Activated CD8-positive, alpha-beta T cell treated with anti-CD3 and anti-CD28 coated beads for 36 hours (primary cell): ENCODE measurements around the gene PSMD3. TPM values are rescaled to one million over a fixed set of nuclear protein-coding genes. Genes with fewer than 3 reads are reported as not detected.

Source experiments
- ATAC-seq: fragments of 200-7000 bp; cut with Tn5 transposase; one replicate; pipeline ENCODE4 v1.10.0; 2021; ENCODE audit warnings: mild to moderate bottlenecking, moderate library complexity
- CTCF ChIA-PET: fragments of 350-600 bp; sonication (Branson Sonifier 250); formaldehyde crosslinking; loops from one replicate; lab custom pipeline; 2021; ENCODE audit warnings: antibody characterized with exemption; lab: Charles Lee
- POLR2A ChIA-PET: fragments of 350-600 bp; sonication (Branson Sonifier 250); formaldehyde crosslinking; loops from one replicate; lab custom pipeline; 2021; ENCODE audit warnings: antibody characterized with exemption; lab: Charles Lee
- DNase-seq: peaks from one replicate; pipeline ENCODE4 v3.0.0-alpha.2; 2020
- H3K27ac Mint-ChIP-seq: one replicate; pipeline ENCODE4 v1.8.0; 2021; ENCODE audit warnings: mild to moderate bottlenecking, mixed read lengths
- H3K27me3 Mint-ChIP-seq: one replicate; pipeline ENCODE4 v1.8.0; 2021; ENCODE audit warnings: mixed read lengths
- H3K36me3 Mint-ChIP-seq: one replicate; pipeline ENCODE4 v1.8.0; 2021; ENCODE audit warnings: low read depth, mixed read lengths
- H3K4me1 Mint-ChIP-seq: one replicate; pipeline ENCODE4 v1.8.0; 2021; ENCODE audit warnings: low read depth, mixed read lengths
- H3K4me3 Mint-ChIP-seq: one replicate; pipeline ENCODE4 v1.8.0; 2021; ENCODE audit warnings: mild to moderate bottlenecking, moderate library complexity, mixed read lengths
- H3K9me3 Mint-ChIP-seq: one replicate; pipeline ENCODE4 v1.8.0; 2021; ENCODE audit warnings: mixed read lengths
- CTCF ChIP-seq: fragments of 200-600 bp; IDR thresholded peaks from one replicate; pipeline ENCODE4 v1.8.0; 2022; ENCODE audit warnings: antibody characterized with exemption, mild to moderate bottlenecking
- intact Hi-C: fragments of 100-400 bp; cut with micrococcal nuclease; formaldehyde crosslinking; loops from one replicate; pipeline ENCODE4 v1.10.0; 2022
- total RNA-seq, 2 experiments: library from RNA; stranded (reverse); gene quantifications; one replicate each; pipeline ENCODE4 v1.2.3, GENCODE V29; 2021

Gene PSMD3
- total RNA-seq, 2 experiments from 2014 or later = 149 to 153 TPM

GRCh38 chr17:39979016-39979670 is 1.5 kb upstream of the PSMD3 start:
- Mint-ChIP-seq H3K27ac (no peak overlapping the region), H3K9me3 (no peaks in the 10 kb centered on the region), H3K4me1 (peaks cover 22% of the 10 kb centered on the region), H3K27me3 (no peaks in the 10 kb centered on the region), H3K36me3 (peaks cover 14% of the 10 kb centered on the region), H3K4me3 (no peak overlapping the region)
- POLR2A ChIA-PET = interaction anchor here (0.9 to 1.9 kb wide), 6 partner anchors 14 to 114 kb away, joined by 3 to 6 read pairs (median 4); no protein-coding TSS in a partner anchor
- TF ChIP-seq CTCF = no peak
- intact Hi-C loops = no loop called here
- ATAC-seq (no peak), DNase-seq (no peak)
- CTCF ChIA-PET = interaction anchor here (1.0 to 3.0 kb wide), 10 partner anchors 14 to 357 kb away, joined by 3 to 40 read pairs (median 8); partner anchors contain the start of gene ORMDL3

- Mint-ChIP-seq H3K4me1 (peaks cover 25% of the 10 kb centered on the region), H3K9me3 (no peaks in the 10 kb centered on the region), H3K36me3 (peaks cover 21% of the 10 kb centered on the region), H3K4me3 (peak overlapping the region; percentile 92), H3K27me3 (no peaks in the 10 kb centered on the region), H3K27ac (peak overlapping the region; percentile 92)
- TF ChIP-seq CTCF = no peak
- ATAC-seq (peak; percentile 3), DNase-seq (peak; percentile 10)
- ChIA-PET CTCF (interaction anchor here (0.9 to 3.0 kb wide), 22 partner anchors 8 to 358 kb away, joined by 3 to 40 read pairs (median 4); partner anchors contain the start of genes ERBB2 and ORMDL3), POLR2A (interaction anchor here (0.5 to 1.9 kb wide), 11 partner anchors 10 to 361 kb away, joined by 3 to 6 read pairs (median 3); partner anchors contain the start of gene MIEN1)
- intact Hi-C loops = loop anchor here (10.0 kb wide), 2 partner anchors 115 to 355 kb away; partner anchors contain the start of genes IKZF3, PPP1R1B and ZPBP2
Measured at GRCh38 chr17:39979893-39980350, 685 bp upstream of the PSMD3 start.

GRCh38 chr17:39981207-39981741 is 667 bp downstream of the PSMD3 start:
- DNase-seq (no peak), ATAC-seq (no peak)
- no peak for TF ChIP-seq CTCF
- POLR2A ChIA-PET = interaction anchor here (0.6 to 2.0 kb wide), 7 partner anchors 18 to 363 kb away, joined by 3 to 6 read pairs (median 4); partner anchors contain the start of genes CASC3 and MIEN1
- H3K27me3 Mint-ChIP-seq = no peaks in the 10 kb centered on the region
- peaks cover 34% of the 10 kb centered on the region for H3K36me3 Mint-ChIP-seq
- intact Hi-C loops = loop anchor here (10.0 kb wide), 2 partner anchors 116 to 356 kb away; partner anchors contain the start of genes IKZF3, PPP1R1B and ZPBP2
- H3K4me1 Mint-ChIP-seq = peaks cover 25% of the 10 kb centered on the region
- H3K27ac Mint-ChIP-seq = peak overlapping the region; percentile 92
- no peaks in the 10 kb centered on the region for H3K9me3 Mint-ChIP-seq
- peak overlapping the region; percentile 92 for H3K4me3 Mint-ChIP-seq
- CTCF ChIA-PET = interaction anchor here (0.6 to 3.0 kb wide), 29 partner anchors 9 to 360 kb away, joined by 3 to 40 read pairs (median 4); partner anchors contain the start of genes ERBB2, GSDMA, MED24 and ORMDL3

GRCh38 chr17:39981766-39982375 is 1.3 kb downstream of the PSMD3 start:
- Mint-ChIP-seq H3K9me3 (no peaks in the 10 kb centered on the region), H3K4me1 (peaks cover 25% of the 10 kb centered on the region), H3K27ac (peak overlapping the region; percentile 92), H3K36me3 (peaks cover 40% of the 10 kb centered on the region), H3K4me3 (peak overlapping the region; percentile 92), H3K27me3 (no peaks in the 10 kb centered on the region)
- DNase-seq (no peak), ATAC-seq (no peak)
- POLR2A ChIA-PET = interaction anchor here (1.1 to 2.0 kb wide), 3 partner anchors 13 to 199 kb away, joined by 3 to 4 read pairs (median 4); no protein-coding TSS in a partner anchor
- intact Hi-C loops = loop anchor here (10.0 kb wide), 2 partner anchors 117 to 357 kb away; partner anchors contain the start of genes IKZF3, PPP1R1B and ZPBP2
- TF ChIP-seq CTCF = no peak
- CTCF ChIA-PET = interaction anchor here (0.6 to 2.4 kb wide), 12 partner anchors 9 to 359 kb away, joined by 3 to 15 read pairs (median 4); partner anchors contain the start of gene MED24
